Kidney epithelial cell (primary cell): ENCODE data around the gene HOTAIR. TPM values are rescaled to one million over a fixed set of nuclear protein-coding genes. Genes with fewer than 3 reads are reported as not detected.

Source experiments
- DNase-seq: peaks from one replicate; pipeline ENCODE4 v3.0.0-alpha.2; 2010; ENCODE audit warnings: low read depth
- H3K27me3 ChIP-seq: 2 replicates; pipeline ENCODE4 v1.6.0; 2011; ENCODE audit warnings: low read length; ENCODE audit not compliant: control insufficient read depth, insufficient read depth
- H3K36me3 ChIP-seq: 2 replicates; pipeline ENCODE4 v1.5.1; 2011; ENCODE audit warnings: low read length; ENCODE audit not compliant: control insufficient read depth, insufficient read depth
- H3K4me3 ChIP-seq: 2 replicates; pipeline ENCODE4 v1.5.1; 2011; ENCODE audit warnings: low read depth, mild to moderate bottlenecking, control low read depth, low read length
- total RNA-seq: library from RNA; depleted of rRNA; stranded (reverse); fragments of >200 nt; gene quantifications from 2 replicates; pipeline ENCODE4 v1.2.3, GENCODE V29; 2015
- TF ChIP-seq, protein P1 (sequence below): IDR thresholded peaks from 2 replicates; pipeline ENCODE4 v1.5.1; 2011; ENCODE audit warnings: mild to moderate bottlenecking, moderate library complexity, low read length, control low read depth, inconsistent platforms; ENCODE audit not compliant: insufficient read depth, poor library complexity, severe bottlenecking

Gene HOTAIR
- total RNA-seq, 1 donor from 2014 or later: 0.46 TPM

DNA sequence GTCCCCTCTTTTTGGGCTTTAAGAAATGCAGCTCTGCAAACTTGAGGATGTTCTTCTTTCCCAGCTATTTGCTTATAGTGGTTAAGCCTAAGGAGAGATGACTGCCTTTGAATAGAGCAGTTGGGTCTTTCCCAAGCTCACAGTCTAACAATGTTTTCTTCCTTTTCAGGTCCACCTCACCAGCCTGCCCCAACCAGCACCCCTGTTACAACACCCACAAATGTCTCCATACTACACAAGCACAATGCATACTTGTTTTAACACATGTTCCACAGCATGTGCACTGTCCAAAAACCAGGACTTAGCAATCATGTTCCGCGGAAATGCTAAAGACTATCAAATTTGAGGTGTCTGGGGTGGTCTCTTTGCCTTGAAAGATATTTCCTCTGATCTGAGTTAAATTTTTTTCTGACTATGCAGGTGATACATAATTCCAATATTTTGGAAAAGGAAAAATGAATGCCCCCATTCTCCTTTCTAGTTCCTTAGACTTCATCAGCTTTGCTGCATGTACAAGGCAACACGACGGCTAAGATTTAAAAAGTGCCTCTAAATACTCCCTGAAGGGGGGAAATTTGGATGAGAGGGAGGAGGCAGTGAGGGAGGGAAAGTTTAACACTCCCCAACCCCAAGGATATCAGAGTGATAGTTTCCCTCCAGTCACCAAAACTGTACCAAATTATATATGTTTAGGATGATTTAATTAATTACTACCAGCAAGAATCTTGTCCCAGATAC, 42.7 kb downstream of the HOTAIR start:
- TF ChIP-seq, protein P1, sequence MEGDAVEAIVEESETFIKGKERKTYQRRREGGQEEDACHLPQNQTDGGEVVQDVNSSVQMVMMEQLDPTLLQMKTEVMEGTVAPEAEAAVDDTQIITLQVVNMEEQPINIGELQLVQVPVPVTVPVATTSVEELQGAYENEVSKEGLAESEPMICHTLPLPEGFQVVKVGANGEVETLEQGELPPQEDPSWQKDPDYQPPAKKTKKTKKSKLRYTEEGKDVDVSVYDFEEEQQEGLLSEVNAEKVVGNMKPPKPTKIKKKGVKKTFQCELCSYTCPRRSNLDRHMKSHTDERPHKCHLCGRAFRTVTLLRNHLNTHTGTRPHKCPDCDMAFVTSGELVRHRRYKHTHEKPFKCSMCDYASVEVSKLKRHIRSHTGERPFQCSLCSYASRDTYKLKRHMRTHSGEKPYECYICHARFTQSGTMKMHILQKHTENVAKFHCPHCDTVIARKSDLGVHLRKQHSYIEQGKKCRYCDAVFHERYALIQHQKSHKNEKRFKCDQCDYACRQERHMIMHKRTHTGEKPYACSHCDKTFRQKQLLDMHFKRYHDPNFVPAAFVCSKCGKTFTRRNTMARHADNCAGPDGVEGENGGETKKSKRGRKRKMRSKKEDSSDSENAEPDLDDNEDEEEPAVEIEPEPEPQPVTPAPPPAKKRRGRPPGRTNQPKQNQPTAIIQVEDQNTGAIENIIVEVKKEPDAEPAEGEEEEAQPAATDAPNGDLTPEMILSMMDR: no peak
- Histone ChIP-seq H3K27me3 (peaks cover 88% of the 10 kb centered on the region), H3K36me3 (no peaks in the 10 kb centered on the region), H3K4me3 (no peak overlapping the region)
- DNase-seq: no peak

DNA sequence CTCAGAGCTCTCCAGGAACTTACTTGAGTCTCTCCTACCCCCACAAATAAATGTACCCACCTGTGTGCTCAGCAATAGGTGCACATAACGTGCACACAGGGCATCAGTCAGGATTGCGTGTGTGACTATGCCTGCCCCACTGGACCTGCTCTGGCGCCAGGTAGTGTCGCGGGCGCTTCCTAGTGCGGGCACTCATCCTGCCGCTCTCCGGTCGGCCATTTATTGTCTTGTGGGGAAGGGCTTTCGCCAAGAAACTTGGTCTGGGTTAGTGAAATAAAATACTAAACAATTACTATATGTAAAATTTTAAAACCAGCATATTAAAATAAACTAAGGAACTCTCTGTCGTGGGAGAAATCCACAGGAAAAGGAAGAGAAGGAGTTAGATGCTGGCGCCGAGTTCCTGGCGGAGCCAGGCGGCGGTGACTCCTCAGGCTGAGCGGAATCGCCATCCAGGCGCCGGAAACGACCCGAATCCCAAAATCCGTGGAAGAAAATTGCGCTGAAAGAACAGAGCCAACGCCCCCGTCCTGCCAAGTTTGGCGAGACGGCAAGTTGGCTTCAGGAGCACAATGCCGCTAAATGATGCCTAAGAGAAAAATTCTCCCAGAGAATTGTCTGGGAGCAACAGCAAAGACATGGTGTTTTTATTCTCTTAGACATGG, 44.0 kb downstream of the HOTAIR start:
- DNase-seq: no peak
- no peaks in the 10 kb centered on the region for H3K36me3 ChIP-seq
- peaks cover 86% of the 10 kb centered on the region for H3K27me3 ChIP-seq
- TF ChIP-seq, protein P1: no peak
- H3K4me3 ChIP-seq: no peak overlapping the region

DNA sequence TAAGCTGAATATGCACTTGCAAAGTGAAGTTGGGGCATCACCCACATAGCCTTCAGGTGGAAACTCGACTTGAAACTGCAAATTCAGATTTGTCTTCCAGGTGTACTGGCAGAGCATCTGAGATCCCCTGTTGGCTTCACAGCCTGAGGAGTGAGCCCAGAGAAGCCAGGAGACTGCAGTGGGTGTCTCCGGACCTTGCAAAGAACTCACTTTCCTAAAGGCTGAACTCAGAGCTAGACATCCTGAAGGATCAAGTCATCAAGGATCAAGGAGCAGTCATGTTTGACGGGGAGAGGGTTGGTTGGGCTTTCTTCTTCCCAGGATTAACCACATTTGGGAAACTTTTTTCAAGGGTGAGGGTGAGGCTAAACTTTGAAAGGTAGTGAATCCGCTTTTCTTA, 45.2 kb downstream of the HOTAIR start:
- Histone ChIP-seq H3K27me3 (peaks cover 81% of the 10 kb centered on the region), H3K36me3 (no peaks in the 10 kb centered on the region), H3K4me3 (no peak overlapping the region)
- DNase-seq: no peak
- TF ChIP-seq, protein P1: no peak

DNA sequence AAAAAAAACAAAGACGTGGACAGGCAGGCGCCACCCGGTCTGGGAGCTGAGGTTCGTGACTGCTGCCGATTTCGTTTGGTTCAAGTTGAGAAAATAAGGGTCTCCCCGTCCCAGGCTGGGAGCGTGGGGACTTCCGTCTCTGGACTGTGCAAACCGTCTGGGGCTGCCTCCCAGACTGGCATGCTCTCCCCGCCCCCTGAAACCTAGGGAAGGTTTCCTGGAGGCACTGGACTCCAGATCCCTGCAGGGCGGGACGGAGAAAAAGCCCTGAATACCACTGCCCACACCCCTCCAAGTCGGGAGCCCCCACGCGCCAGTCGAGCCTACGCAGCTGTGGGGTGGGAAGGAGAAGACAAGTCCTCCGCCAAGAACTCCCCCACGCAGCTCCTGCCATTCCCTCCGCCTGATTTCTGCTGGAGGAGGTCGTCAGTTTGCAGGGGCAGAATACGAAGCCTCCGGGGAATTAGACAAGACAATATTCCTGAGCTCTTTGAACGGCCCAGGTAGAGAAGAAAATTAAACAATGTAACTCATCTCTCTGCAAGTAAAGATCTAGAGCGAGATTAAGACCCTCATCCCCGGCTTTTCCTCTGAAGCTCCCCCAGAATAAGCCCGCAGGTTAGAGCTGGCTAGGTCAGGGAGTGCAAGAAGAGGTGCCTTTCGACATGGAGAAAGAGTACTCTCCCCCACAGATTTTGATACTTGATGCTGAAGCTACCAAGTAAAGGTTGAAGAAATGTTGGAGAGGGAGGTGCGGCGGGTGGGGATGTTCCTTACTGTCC, 46.5 kb downstream of the HOTAIR start:
- Histone ChIP-seq H3K4me3 (no peak overlapping the region), H3K36me3 (no peaks in the 10 kb centered on the region), H3K27me3 (peaks cover 74% of the 10 kb centered on the region)
- no peak for DNase-seq
- TF ChIP-seq, protein P1: no peak

DNA sequence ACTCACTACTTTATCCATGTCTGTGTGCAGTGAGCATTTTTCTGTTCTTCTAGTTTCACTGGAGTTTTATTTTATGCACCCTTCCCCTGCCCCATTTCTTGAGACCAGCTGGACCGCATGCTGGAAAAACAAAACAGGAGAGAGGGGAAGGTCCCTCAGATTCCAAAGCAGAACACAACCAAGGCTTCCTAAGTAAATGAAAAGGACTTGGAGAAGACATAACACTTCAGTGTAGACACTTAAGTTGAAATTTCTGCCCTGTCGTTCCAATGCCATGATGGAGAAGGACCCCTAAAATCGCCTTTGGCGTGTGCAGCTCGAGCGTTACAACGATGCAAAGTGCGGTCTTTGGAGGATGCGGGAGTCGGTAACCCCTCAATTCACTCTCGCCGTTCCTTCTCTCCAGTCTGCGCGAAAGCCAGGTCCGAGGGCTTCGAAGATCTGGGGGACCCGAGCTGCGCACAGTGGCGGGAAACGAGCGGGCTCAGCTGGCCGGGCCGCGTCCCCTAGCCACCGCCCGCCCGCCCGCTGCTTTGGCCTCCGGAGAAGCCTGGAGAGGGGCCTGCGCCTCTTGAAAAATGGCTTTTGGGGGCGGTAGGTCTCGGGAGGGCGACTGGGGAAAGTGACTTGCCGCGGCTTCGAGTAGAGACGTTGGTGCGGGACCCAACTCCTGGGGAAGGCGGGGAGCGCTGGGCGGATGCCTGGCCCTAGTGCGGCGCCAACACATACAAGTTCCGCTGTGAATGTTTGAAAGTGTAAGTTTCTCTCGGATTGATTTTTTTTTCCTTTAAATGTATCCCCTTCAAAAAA, 47.3 kb downstream of the HOTAIR start:
- H3K27me3 ChIP-seq: peaks cover 75% of the 10 kb centered on the region
- H3K4me3 ChIP-seq: no peak overlapping the region
- H3K36me3 ChIP-seq: no peaks in the 10 kb centered on the region
- DNase-seq: no peak
- TF ChIP-seq, protein P1: no peak
